Measurements from ENCODE around the gene PLXDC1.

DNA sequence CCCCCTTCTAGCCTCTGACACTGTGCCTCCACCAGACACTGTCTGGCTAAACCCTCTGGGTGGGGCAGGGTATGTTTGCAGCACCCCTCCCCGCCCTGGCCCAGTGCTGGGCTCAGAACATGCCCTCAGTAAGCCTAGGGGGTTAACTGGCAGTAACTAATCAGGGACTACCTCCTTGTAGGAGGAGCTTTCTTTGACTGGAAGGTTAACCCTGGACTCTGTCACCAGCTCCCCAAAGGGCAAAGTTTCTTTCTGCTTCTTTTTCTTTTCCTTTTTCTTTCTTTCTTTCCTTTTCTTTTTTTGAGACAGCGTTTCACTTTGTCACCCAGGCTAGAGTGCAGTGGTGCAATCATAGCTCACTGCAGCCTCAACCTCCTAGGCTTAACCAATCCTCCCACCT, 76.8 kb downstream of the PLXDC1 start:
- TF ChIP-seq TCF7L2 (IDR thresholded peaks at IDR 0.05; ENCODE audit: borderline replicate concordance, low read depth, low read length) (no peak), ZNF214 (tag by site-specific recombination; IDR thresholded peaks at IDR 0.05; ENCODE audit: borderline replicate concordance) (no peak), IKZF3 (tag by site-specific recombination; IDR thresholded peaks at IDR 0.05) (no peak), PRDM1 (tag by site-specific recombination; IDR thresholded peaks at IDR 0.05) (no peak), ZBTB7A (tag by site-specific recombination; IDR thresholded peaks at IDR 0.05; ENCODE audit: low read depth) (no peak), ZNF274 (IDR thresholded peaks at IDR 0.05; ENCODE audit: low read length) (no peak), ZNF274 (tag by site-specific recombination; IDR thresholded peaks at IDR 0.05; ENCODE audit: borderline replicate concordance) (no peak), ZNF76 (tag by site-specific recombination; IDR thresholded peaks at IDR 0.05; ENCODE audit: borderline replicate concordance, low read depth) (no peak), ZBTB1 (tag by site-specific recombination; IDR thresholded peaks at IDR 0.05) (no peak), GLIS1 (tag by site-specific recombination; IDR thresholded peaks at IDR 0.05) (no peak), ZNF24 (tag by site-specific recombination; IDR thresholded peaks at IDR 0.05) (no peak)
- TF ChIP-seq, protein P1, sequence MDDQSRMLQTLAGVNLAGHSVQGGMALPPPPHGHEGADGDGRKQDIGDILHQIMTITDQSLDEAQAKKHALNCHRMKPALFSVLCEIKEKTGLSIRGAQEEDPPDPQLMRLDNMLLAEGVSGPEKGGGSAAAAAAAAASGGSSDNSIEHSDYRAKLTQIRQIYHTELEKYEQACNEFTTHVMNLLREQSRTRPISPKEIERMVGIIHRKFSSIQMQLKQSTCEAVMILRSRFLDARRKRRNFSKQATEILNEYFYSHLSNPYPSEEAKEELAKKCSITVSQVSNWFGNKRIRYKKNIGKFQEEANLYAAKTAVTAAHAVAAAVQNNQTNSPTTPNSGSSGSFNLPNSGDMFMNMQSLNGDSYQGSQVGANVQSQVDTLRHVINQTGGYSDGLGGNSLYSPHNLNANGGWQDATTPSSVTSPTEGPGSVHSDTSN (CRISPR knock-in tag; IDR thresholded peaks at IDR 0.05), result no peak
- TF ChIP-seq, protein P2, sequence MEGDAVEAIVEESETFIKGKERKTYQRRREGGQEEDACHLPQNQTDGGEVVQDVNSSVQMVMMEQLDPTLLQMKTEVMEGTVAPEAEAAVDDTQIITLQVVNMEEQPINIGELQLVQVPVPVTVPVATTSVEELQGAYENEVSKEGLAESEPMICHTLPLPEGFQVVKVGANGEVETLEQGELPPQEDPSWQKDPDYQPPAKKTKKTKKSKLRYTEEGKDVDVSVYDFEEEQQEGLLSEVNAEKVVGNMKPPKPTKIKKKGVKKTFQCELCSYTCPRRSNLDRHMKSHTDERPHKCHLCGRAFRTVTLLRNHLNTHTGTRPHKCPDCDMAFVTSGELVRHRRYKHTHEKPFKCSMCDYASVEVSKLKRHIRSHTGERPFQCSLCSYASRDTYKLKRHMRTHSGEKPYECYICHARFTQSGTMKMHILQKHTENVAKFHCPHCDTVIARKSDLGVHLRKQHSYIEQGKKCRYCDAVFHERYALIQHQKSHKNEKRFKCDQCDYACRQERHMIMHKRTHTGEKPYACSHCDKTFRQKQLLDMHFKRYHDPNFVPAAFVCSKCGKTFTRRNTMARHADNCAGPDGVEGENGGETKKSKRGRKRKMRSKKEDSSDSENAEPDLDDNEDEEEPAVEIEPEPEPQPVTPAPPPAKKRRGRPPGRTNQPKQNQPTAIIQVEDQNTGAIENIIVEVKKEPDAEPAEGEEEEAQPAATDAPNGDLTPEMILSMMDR (tag by site-specific recombination; IDR thresholded peaks at IDR 0.05), result no peak
- TF ChIP-seq, protein P3, sequence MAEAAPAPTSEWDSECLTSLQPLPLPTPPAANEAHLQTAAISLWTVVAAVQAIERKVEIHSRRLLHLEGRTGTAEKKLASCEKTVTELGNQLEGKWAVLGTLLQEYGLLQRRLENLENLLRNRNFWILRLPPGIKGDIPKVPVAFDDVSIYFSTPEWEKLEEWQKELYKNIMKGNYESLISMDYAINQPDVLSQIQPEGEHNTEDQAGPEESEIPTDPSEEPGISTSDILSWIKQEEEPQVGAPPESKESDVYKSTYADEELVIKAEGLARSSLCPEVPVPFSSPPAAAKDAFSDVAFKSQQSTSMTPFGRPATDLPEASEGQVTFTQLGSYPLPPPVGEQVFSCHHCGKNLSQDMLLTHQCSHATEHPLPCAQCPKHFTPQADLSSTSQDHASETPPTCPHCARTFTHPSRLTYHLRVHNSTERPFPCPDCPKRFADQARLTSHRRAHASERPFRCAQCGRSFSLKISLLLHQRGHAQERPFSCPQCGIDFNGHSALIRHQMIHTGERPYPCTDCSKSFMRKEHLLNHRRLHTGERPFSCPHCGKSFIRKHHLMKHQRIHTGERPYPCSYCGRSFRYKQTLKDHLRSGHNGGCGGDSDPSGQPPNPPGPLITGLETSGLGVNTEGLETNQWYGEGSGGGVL (tag by site-specific recombination; IDR thresholded peaks at IDR 0.05), result no peak
- TF ChIP-seq, protein P4, sequence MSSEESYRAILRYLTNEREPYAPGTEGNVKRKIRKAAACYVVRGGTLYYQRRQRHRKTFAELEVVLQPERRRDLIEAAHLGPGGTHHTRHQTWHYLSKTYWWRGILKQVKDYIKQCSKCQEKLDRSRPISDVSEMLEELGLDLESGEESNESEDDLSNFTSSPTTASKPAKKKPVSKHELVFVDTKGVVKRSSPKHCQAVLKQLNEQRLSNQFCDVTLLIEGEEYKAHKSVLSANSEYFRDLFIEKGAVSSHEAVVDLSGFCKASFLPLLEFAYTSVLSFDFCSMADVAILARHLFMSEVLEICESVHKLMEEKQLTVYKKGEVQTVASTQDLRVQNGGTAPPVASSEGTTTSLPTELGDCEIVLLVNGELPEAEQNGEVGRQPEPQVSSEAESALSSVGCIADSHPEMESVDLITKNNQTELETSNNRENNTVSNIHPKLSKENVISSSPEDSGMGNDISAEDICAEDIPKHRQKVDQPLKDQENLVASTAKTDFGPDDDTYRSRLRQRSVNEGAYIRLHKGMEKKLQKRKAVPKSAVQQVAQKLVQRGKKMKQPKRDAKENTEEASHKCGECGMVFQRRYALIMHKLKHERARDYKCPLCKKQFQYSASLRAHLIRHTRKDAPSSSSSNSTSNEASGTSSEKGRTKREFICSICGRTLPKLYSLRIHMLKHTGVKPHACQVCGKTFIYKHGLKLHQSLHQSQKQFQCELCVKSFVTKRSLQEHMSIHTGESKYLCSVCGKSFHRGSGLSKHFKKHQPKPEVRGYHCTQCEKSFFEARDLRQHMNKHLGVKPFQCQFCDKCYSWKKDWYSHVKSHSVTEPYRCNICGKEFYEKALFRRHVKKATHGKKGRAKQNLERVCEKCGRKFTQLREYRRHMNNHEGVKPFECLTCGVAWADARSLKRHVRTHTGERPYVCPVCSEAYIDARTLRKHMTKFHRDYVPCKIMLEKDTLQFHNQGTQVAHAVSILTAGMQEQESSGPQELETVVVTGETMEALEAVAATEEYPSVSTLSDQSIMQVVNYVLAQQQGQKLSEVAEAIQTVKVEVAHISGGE (tag by site-specific recombination; conservative IDR thresholded peaks at IDR 0.05; ENCODE audit: low read depth), result no peak
